ENCODE measurements around the gene OAF.

The OAF gene

DNA sequence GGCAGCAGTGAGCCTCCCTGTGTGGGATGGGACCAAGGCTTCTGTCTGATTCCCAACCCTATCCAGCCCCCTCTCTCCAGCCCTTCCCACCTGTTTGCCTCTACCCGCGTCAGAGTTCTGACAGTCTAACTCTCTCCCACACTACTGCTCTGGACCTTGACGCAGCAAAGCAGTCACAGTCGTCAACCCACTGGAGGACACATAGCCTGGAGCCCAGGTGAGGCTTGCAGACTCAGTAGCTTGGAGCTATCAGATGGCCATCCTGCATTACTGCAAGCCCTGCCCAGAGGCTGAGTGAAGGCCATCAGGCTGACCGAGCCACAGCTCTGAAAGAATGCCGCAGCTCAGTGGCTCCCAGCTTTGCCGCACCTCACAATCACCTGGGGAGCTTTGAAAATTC lies 3.7 kb downstream of the OAF start:
- no peaks in the 10 kb centered on the region for H3K27me3 ChIP-seq (ENCODE audit: insufficient read depth, poor library complexity, severe bottlenecking)
- no peak for DNase-seq (ENCODE audit: low read depth in 1 of 2, low spot score in 1 of 2)
- TF ChIP-seq POLR2AphosphoS5 (IDR thresholded peaks at IDR 0.05; ENCODE audit: low read depth) (no peak), SPI1 (IDR thresholded peaks at IDR 0.05; ENCODE audit: borderline replicate concordance, low read depth) (no peak)
- no peak overlapping the region for H3K27ac ChIP-seq (replicated peaks)
- H3K4me3 ChIP-seq (replicated peaks; ENCODE audit: insufficient read depth, low read length) = no peak overlapping the region

DNA sequence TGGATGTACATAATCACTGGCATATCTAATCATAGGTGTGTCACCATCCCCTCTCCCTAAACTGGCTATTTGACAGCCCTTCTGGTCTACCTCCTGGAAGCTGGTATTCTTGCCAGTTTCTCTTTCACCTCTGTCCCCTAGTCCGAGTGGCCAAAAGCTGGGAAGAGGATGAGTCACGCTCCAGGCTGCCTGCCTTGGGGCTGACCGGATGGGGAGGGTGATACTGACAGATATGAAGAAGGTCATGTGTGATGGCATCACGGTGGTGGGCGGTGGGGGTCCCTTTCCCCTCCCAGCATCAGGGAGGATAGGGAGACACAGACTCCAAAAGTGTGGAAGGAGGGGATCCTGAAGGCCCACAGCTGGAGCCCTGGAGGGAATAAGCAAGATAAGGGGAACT lies 4.8 kb downstream of the OAF start:
- Histone ChIP-seq H3K27me3 (ENCODE audit: insufficient read depth, poor library complexity, severe bottlenecking) (no peaks in the 10 kb centered on the region), H3K27ac (replicated peaks) (no peak overlapping the region), H3K4me3 (replicated peaks; ENCODE audit: insufficient read depth, low read length) (no peak overlapping the region)
- TF ChIP-seq, protein P1, sequence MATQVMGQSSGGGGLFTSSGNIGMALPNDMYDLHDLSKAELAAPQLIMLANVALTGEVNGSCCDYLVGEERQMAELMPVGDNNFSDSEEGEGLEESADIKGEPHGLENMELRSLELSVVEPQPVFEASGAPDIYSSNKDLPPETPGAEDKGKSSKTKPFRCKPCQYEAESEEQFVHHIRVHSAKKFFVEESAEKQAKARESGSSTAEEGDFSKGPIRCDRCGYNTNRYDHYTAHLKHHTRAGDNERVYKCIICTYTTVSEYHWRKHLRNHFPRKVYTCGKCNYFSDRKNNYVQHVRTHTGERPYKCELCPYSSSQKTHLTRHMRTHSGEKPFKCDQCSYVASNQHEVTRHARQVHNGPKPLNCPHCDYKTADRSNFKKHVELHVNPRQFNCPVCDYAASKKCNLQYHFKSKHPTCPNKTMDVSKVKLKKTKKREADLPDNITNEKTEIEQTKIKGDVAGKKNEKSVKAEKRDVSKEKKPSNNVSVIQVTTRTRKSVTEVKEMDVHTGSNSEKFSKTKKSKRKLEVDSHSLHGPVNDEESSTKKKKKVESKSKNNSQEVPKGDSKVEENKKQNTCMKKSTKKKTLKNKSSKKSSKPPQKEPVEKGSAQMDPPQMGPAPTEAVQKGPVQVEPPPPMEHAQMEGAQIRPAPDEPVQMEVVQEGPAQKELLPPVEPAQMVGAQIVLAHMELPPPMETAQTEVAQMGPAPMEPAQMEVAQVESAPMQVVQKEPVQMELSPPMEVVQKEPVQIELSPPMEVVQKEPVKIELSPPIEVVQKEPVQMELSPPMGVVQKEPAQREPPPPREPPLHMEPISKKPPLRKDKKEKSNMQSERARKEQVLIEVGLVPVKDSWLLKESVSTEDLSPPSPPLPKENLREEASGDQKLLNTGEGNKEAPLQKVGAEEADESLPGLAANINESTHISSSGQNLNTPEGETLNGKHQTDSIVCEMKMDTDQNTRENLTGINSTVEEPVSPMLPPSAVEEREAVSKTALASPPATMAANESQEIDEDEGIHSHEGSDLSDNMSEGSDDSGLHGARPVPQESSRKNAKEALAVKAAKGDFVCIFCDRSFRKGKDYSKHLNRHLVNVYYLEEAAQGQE (IDR thresholded peaks at IDR 0.05; ENCODE audit: insufficient replicate concordance, low read depth) = no peak
- TF ChIP-seq SPI1 (IDR thresholded peaks at IDR 0.05; ENCODE audit: borderline replicate concordance, low read depth) (no peak), POLR2AphosphoS5 (IDR thresholded peaks at IDR 0.05; ENCODE audit: low read depth) (no peak), GABPA (IDR thresholded peaks at IDR 0.05; ENCODE audit: low read depth) (no peak)
- TF ChIP-seq, protein P2, sequence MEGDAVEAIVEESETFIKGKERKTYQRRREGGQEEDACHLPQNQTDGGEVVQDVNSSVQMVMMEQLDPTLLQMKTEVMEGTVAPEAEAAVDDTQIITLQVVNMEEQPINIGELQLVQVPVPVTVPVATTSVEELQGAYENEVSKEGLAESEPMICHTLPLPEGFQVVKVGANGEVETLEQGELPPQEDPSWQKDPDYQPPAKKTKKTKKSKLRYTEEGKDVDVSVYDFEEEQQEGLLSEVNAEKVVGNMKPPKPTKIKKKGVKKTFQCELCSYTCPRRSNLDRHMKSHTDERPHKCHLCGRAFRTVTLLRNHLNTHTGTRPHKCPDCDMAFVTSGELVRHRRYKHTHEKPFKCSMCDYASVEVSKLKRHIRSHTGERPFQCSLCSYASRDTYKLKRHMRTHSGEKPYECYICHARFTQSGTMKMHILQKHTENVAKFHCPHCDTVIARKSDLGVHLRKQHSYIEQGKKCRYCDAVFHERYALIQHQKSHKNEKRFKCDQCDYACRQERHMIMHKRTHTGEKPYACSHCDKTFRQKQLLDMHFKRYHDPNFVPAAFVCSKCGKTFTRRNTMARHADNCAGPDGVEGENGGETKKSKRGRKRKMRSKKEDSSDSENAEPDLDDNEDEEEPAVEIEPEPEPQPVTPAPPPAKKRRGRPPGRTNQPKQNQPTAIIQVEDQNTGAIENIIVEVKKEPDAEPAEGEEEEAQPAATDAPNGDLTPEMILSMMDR (IDR thresholded peaks at IDR 0.05; ENCODE audit: insufficient read depth, low read length) = no peak
- DNase-seq (ENCODE audit: low read depth in 1 of 2, low spot score in 1 of 2) = no peak

DNA sequence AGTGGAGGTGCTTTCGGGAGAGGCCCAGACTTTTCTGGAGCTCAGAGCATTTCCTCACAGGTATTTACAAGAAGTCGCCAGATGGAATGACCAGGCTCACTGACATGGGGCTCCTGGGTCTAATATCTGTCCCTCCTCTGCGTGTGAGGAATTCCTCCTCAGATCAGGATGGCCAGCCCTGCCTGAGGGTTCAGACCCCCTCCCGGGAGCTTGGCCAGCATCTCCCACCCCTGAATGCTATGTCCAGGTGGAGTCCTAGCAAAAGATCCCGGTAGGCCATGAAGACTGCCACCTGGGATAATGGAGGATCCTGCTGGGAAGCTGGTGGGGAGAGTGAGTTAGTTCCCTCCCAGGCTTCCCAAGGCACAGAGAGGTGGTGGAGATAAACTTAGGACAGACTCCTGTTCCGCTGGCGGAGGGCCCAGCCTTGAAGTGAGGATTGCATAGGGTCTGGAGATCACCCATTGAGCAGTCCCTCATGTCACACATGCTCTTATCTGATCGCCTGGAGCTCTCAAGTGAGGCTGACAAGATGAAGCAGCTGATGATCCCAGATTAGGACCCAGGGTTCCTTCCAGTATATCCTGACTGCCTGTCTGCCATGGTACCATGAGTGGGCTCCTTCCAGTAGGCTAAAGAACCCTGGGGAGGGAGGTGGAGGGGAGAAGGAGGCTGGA lies 5.7 kb downstream of the OAF start:
- TF ChIP-seq SPI1 (IDR thresholded peaks at IDR 0.05; ENCODE audit: borderline replicate concordance, low read depth) (no peak), POLR2AphosphoS5 (IDR thresholded peaks at IDR 0.05; ENCODE audit: low read depth) (no peak), GABPA (IDR thresholded peaks at IDR 0.05; ENCODE audit: low read depth) (no peak)
- TF ChIP-seq, protein P1 (IDR thresholded peaks at IDR 0.05; ENCODE audit: insufficient replicate concordance, low read depth) = no peak
- TF ChIP-seq, protein P2 (IDR thresholded peaks at IDR 0.05; ENCODE audit: insufficient read depth, low read length) = no peak
- Histone ChIP-seq H3K4me3 (replicated peaks; ENCODE audit: insufficient read depth, low read length) (no peak overlapping the region), H3K27me3 (ENCODE audit: insufficient read depth, poor library complexity, severe bottlenecking) (no peaks in the 10 kb centered on the region), H3K27ac (replicated peaks) (no peak overlapping the region)
- no peak for DNase-seq (ENCODE audit: low read depth in 1 of 2, low spot score in 1 of 2)

DNA sequence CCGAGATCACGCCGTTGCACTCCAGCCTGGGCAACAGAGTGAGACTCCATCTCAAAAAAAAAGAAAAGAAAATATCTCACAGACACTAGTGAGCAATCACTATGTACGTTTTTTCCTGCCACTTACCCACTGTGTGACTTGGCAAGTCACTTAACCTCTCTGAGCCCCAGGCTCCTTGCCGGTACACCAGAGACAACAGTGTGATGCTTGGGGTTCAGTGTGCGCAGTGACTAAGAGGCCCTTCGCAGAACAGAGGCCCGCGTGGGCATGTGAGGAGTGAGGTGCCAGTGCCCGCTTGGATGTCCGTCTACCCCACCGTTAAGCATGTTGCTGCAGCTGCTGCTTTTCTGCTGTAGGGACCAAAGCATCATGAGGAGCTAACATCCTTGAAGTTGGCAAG lies 6.7 kb downstream of the OAF start:
- TF ChIP-seq, protein P2 (IDR thresholded peaks at IDR 0.05; ENCODE audit: insufficient read depth, low read length) = no peak
- no peak for TF ChIP-seq GABPA (IDR thresholded peaks at IDR 0.05; ENCODE audit: low read depth)
- TF ChIP-seq POLR2AphosphoS5 (IDR thresholded peaks at IDR 0.05; ENCODE audit: low read depth) = no peak
- TF ChIP-seq, protein P1 (IDR thresholded peaks at IDR 0.05; ENCODE audit: insufficient replicate concordance, low read depth) = no peak
- no peak for TF ChIP-seq SPI1 (IDR thresholded peaks at IDR 0.05; ENCODE audit: borderline replicate concordance, low read depth)
- no peak for DNase-seq (ENCODE audit: low read depth in 1 of 2, low spot score in 1 of 2)
- Histone ChIP-seq H3K27me3 (ENCODE audit: insufficient read depth, poor library complexity, severe bottlenecking) (no peaks in the 10 kb centered on the region), H3K4me3 (replicated peaks; ENCODE audit: insufficient read depth, low read length) (no peak overlapping the region), H3K27ac (replicated peaks) (no peak overlapping the region)
